ENCODE measurements around the gene ANKRD30B.
"Not testable (repeated sequence)": the region's sequence is repeated elsewhere in the genome, so short reads cannot be mapped to it uniquely, and the experiment has no call there.

DNA sequence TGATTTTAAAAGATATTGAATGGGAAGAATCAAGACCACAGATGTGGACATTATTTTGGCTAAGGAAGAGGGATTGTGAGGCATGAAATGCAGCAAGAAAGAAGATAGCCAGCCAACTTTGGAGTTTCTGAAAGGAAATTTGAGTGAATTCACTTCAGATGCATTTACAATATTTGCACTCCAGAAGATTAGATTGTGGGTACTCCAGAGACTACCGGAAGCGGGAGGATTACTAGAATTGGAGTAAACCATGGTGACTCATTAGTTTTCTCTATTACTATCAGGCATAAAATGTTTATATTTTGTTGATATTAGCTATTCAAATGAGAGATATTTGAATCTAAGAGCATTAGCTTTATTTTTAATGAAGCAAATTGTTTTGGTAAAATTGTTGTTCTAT, 93.6 kb downstream of the ANKRD30B start:
- TF ChIP-seq, protein P1, sequence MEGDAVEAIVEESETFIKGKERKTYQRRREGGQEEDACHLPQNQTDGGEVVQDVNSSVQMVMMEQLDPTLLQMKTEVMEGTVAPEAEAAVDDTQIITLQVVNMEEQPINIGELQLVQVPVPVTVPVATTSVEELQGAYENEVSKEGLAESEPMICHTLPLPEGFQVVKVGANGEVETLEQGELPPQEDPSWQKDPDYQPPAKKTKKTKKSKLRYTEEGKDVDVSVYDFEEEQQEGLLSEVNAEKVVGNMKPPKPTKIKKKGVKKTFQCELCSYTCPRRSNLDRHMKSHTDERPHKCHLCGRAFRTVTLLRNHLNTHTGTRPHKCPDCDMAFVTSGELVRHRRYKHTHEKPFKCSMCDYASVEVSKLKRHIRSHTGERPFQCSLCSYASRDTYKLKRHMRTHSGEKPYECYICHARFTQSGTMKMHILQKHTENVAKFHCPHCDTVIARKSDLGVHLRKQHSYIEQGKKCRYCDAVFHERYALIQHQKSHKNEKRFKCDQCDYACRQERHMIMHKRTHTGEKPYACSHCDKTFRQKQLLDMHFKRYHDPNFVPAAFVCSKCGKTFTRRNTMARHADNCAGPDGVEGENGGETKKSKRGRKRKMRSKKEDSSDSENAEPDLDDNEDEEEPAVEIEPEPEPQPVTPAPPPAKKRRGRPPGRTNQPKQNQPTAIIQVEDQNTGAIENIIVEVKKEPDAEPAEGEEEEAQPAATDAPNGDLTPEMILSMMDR (IDR thresholded peaks at IDR 0.05): not testable (repeated sequence)
- TF ChIP-seq POLR2A (IDR thresholded peaks at IDR 0.05): not testable (repeated sequence)
